GM12801 (cell line): ENCODE results near the gene VAV3.

Experiments used
- TF ChIP-seq, protein P1 (sequence below): IDR thresholded peaks from one replicate; pipeline ENCODE4 v1.5.1; 2011; ENCODE audit warnings: control low read depth; ENCODE audit not compliant: insufficient read length; ENCODE audit errors: extremely low read depth

Gene VAV3

DNA sequence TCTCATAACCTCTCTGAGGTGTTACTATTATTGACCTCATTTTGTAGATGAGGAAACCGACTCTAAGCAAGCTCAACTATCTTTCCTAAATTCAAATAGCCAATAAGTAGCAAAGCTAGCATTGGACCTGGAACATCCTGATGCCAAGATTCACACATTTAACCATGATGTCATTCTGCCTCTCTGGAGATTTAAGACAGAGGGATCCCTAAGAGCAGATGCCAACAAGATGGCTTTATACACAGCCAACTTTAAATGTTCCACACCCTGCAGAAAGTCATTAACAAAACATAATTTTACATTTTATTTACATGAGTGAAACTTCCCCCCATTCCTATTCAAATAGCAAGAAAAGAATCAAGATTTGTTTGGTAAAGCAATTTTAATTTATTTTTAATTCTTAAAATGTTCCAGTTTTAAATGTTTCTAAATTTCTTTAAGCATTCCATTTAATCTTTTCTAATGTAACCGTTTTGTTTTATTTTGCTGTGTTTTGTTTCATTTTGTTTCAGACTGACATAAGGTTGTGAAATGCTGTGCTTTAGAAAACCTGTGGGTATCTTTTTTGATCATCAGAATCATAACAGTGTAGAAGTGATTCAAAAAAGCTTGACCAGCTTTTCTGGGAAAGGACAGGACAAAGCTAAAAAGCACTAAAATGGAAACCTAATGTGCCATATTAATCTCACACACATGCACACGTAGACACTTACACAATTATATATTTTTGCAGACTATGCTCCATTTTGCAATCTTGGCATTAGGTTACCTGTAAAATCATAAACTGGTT is 7.6 kb upstream of the VAV3 start:
- TF ChIP-seq, protein P1, sequence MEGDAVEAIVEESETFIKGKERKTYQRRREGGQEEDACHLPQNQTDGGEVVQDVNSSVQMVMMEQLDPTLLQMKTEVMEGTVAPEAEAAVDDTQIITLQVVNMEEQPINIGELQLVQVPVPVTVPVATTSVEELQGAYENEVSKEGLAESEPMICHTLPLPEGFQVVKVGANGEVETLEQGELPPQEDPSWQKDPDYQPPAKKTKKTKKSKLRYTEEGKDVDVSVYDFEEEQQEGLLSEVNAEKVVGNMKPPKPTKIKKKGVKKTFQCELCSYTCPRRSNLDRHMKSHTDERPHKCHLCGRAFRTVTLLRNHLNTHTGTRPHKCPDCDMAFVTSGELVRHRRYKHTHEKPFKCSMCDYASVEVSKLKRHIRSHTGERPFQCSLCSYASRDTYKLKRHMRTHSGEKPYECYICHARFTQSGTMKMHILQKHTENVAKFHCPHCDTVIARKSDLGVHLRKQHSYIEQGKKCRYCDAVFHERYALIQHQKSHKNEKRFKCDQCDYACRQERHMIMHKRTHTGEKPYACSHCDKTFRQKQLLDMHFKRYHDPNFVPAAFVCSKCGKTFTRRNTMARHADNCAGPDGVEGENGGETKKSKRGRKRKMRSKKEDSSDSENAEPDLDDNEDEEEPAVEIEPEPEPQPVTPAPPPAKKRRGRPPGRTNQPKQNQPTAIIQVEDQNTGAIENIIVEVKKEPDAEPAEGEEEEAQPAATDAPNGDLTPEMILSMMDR: no peak

DNA sequence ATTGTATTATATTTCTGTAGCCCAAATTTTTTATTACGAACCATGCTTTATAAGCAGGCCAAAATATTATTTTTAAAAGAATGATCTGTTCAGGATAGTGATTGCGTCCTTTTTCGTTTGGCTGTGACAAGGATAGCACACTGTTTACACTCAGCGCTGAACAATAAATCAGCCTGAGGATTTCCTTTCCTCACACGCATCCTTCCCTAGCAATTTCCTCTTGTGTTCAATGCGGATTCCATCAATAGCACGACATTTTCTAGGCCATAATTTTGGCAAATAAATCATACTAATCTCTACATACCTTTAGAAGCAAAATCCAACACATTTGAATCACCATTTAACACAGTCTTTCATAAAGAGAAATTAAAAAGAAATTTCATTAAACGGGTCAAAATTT is 1.6 kb upstream of the VAV3 start:
- TF ChIP-seq, protein P1: no peak

DNA sequence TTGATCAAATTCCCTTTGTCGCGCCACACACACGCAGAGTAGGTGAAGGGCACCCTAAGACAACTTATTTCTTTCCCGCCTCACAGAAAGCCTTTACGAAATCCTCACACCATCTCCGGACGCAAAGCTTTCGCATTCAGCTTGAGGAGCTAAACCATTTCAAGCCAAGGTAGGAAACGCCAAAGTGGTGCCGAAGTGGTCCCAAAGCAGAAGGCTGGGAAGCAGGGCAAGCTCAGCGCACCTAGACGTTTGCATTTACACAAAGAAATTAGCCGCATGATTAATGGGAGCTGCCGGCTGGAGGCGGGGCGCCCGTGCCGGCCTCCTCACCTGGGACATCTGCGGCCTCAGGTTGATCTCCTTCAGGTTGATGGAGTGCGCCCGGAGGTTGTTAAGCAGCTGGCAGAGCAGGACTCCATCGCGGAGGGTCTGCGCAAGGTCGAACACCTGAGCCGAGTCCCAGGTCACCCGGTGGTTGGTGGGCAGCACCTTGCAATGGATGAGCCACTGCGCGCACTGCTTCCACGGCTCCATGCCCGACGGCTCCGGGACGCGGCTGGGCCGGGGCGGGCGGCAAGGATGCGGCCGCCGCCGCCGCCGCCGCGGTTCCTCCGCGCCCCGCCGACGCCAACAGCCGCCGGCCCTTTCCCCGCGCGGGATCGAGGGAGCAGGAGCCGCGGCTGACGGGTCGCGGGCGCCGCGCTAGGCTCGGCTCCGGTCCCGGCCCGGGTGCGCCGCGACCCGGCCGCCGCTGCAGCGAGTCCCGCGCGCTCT is 457 bp downstream of the VAV3 start:
- TF ChIP-seq, protein P1: no peak

DNA sequence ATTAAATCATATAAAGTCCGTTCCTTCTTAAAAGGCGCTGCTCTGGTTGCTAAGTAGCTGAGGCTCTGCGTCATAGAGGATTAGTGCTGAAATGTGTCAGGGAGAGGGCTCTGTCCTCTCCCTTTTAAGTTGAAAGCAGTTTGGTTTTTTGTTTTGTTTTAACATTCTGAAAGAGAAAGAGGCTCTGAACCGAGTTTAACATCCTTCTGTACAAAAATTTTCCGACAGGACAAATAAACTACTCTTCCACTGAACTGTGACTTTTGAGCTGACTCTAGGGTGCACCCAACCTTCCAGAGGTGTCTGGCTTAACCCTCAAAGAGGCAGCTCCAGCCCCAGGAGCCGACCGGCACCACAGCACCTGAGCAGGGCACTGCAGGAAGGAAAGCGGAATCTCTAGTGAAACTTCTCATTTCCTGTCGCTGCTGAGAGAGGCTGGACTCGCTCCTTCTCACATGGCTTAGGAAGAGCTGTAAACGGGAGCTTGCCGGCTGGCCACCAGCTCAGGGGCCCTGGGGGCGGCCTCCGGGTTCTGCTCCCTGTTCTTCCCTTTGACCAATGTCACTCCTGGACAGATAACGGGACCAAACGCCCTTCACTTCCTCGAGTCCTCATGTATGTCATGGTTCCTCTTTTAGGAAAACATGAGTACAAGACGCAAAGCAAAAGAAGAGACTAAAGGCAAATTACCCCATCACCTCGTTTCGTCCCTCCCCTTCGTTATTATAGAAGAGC is 1.2 kb downstream of the VAV3 start:
- TF ChIP-seq, protein P1: no peak

DNA sequence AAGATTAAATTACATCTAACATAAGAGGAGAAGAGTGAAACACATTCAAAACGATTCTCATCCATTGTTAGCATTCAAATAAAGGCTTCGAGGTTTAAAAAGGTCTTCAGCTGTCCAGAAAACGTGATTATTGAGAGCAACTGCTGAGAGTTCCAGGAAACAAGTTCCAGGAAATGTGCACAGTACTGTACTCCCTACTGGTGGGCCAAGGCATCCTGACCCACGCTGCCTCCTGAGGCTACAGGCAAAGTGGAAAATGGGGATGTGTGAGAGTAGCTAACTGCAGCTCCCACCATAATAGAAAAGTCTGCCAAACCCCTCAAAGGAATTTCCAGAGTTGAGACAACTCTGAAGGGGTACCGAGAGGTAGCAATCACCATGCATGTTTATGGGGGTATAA is 2.0 kb downstream of the VAV3 start:
- TF ChIP-seq, protein P1: no peak

DNA sequence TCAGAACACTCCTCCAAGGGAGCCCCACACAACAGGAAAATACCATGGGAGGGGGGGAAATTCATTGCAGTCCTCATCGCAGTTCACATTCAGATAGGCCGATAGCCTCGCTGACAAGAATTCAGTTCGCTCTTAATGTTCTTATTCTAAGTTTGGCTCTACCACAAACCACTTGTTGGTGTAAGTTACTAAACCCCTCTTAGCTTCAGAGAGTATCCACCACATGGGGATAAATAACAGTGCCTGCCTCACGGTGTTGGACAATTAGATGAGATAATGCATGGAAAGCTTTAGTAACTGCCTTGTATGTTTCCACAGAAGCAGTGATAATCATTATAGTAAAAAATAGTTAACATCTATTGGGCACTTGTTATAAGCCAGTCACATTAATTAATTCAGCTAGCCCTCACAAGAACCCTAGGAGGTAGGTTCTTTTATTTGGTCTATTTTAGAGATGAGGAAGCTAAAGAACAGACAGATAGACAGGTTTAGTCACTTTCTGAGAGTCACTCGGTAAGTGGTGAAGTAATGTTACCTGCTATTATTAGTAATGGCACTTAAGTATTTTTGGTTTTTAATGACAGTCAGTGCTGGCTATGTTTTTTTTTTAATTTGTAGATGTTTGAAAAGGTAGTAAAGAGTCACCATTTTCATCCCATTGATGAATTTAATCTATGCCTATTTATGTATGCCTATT is 10.1 kb downstream of the VAV3 start:
- TF ChIP-seq, protein P1: no peak
